ENCODE results near the gene MEF2D.

DNA sequence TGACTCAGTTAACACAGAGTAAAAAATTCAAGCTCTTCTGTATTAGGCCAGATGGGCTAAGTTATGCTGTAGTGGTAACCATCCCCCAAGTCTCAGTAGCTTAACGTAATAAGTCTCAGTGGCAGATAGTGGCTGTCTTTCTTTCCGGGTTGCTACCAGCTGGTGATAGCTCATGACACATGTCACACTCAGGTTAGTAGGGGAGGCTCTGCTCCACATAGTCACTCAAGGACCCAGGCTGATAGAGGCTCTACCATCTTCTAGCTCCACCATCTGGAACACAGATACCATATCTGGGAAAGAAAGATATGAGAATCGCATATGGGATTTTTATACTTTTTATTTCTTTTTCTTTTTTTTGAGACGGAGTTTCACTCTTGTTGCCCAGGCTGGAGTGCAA, 16.2 kb upstream of the MEF2D start:
- TF ChIP-seq ZFP30 (CRISPR knock-in tag; IDR thresholded peaks at IDR 0.05) (no peak), ZNF565 (CRISPR knock-in tag; conservative IDR thresholded peaks at IDR 0.05; ENCODE audit: low read depth) (no peak), ZC3H10 (CRISPR knock-in tag; IDR thresholded peaks at IDR 0.05) (no peak), ESRRG (CRISPR knock-in tag; IDR thresholded peaks at IDR 0.05) (no peak), TSHZ2 (CRISPR knock-in tag; IDR thresholded peaks at IDR 0.05) (no peak), CREB5 (CRISPR knock-in tag; IDR thresholded peaks at IDR 0.05; ENCODE audit: low read depth) (no peak), PPARA (CRISPR knock-in tag; IDR thresholded peaks at IDR 0.05; ENCODE audit: borderline replicate concordance) (no peak), ISL1 (CRISPR knock-in tag; IDR thresholded peaks at IDR 0.05) (no peak), ZNF8 (CRISPR knock-in tag; IDR thresholded peaks at IDR 0.05) (no peak), BACH2 (CRISPR knock-in tag; IDR thresholded peaks at IDR 0.05; ENCODE audit: borderline replicate concordance) (no peak), RARB (CRISPR knock-in tag; IDR thresholded peaks at IDR 0.05) (no peak)
- TF ChIP-seq, protein P1, sequence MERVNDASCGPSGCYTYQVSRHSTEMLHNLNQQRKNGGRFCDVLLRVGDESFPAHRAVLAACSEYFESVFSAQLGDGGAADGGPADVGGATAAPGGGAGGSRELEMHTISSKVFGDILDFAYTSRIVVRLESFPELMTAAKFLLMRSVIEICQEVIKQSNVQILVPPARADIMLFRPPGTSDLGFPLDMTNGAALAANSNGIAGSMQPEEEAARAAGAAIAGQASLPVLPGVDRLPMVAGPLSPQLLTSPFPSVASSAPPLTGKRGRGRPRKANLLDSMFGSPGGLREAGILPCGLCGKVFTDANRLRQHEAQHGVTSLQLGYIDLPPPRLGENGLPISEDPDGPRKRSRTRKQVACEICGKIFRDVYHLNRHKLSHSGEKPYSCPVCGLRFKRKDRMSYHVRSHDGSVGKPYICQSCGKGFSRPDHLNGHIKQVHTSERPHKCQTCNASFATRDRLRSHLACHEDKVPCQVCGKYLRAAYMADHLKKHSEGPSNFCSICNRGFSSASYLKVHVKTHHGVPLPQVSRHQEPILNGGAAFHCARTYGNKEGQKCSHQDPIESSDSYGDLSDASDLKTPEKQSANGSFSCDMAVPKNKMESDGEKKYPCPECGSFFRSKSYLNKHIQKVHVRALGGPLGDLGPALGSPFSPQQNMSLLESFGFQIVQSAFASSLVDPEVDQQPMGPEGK (CRISPR knock-in tag; IDR thresholded peaks at IDR 0.05; ENCODE audit: borderline replicate concordance) = no peak
- TF ChIP-seq, protein P2, sequence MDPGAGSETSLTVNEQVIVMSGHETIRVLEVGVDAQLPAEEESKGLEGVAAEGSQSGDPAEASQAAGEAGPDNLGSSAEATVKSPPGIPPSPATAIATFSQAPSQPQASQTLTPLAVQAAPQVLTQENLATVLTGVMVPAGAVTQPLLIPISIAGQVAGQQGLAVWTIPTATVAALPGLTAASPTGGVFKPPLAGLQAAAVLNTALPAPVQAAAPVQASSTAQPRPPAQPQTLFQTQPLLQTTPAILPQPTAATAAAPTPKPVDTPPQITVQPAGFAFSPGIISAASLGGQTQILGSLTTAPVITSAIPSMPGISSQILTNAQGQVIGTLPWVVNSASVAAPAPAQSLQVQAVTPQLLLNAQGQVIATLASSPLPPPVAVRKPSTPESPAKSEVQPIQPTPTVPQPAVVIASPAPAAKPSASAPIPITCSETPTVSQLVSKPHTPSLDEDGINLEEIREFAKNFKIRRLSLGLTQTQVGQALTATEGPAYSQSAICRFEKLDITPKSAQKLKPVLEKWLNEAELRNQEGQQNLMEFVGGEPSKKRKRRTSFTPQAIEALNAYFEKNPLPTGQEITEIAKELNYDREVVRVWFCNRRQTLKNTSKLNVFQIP (CRISPR knock-in tag; IDR thresholded peaks at IDR 0.05; ENCODE audit: borderline replicate concordance, low read depth) = no peak
